Skeletal muscle tissue (tissue), 4 donors: ENCODE measurements around the gene SEC16A. TPM values are rescaled to one million over a fixed set of nuclear protein-coding genes. Genes with fewer than 3 reads are reported as not detected.

Source experiments
- H3K27ac ChIP-seq: one replicate; pipeline ENCODE4 v1.7.0; 2013; ENCODE audit warnings: mild to moderate bottlenecking, low read depth, low read length, inconsistent platforms
- H3K27me3 ChIP-seq, 3 donors: one replicate each; pipeline ENCODE4 v1.7.0; 2013; ENCODE audit warnings: low read length in 3 of 3; ENCODE audit not compliant: control insufficient read depth in 3 of 3, insufficient read depth in 3 of 3
- H3K36me3 ChIP-seq, 3 donors: one replicate each; pipeline ENCODE4 v1.7.0; 2013; ENCODE audit warnings: low read length in 3 of 3; ENCODE audit not compliant: control insufficient read depth in 3 of 3, insufficient read depth in 3 of 3
- H3K4me1 ChIP-seq, 3 donors: one replicate each; pipeline ENCODE4 v1.7.0; 2013; ENCODE audit warnings: low read length in 3 of 3, mild to moderate bottlenecking in 3 of 3; ENCODE audit not compliant: control insufficient read depth in 3 of 3, insufficient read depth in 3 of 3
- H3K4me3 ChIP-seq, 3 donors: one replicate each; pipeline ENCODE4 v1.7.0; 2013; ENCODE audit warnings: low read length in 3 of 3
- H3K9ac ChIP-seq, 3 donors: one replicate each; pipeline ENCODE4 v1.7.0; 2013; ENCODE audit warnings: low read length in 3 of 3, mild to moderate bottlenecking in 3 of 3, moderate library complexity in 2 of 3, low read depth in 1 of 3
- H3K9me3 ChIP-seq, 3 donors: one replicate each; pipeline ENCODE4 v1.7.0; 2013; ENCODE audit warnings: low read length in 3 of 3; ENCODE audit not compliant: control insufficient read depth in 3 of 3
- total RNA-seq: library from RNA; depleted of rRNA; stranded (reverse); fragments of >200 nt; gene quantifications from one replicate; pipeline ENCODE4 v1.2.3, GENCODE V29; 2014
- donor health status: Osteomylitis.

Gene SEC16A
- total RNA-seq, 1 donor from 2014 or later: 14.1 TPM

DNA sequence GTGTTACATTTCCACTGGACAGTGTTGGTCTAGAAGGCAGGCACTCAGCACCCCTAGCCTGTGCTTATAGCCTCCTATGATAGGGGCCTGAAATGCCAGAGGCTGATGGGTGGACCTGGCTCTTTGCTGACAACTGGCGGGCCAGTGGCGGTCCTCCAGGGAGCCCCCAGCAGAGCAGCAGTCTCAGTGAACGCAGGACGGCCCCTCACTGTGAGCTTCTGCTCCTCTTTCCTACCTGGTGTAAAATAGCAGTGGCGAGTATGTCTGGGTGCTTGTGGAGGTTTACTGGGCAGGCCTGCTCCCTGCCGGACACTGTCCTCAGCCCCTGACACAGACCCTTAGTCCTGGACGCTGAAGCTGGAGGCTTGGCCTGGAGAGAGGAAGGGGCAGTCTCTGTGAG lies 3.3 kb upstream of the SEC16A start:
- peaks cover 25 to 37% (median 33%) of the 10 kb centered on the region in 3 donors for H3K4me1 ChIP-seq

DNA sequence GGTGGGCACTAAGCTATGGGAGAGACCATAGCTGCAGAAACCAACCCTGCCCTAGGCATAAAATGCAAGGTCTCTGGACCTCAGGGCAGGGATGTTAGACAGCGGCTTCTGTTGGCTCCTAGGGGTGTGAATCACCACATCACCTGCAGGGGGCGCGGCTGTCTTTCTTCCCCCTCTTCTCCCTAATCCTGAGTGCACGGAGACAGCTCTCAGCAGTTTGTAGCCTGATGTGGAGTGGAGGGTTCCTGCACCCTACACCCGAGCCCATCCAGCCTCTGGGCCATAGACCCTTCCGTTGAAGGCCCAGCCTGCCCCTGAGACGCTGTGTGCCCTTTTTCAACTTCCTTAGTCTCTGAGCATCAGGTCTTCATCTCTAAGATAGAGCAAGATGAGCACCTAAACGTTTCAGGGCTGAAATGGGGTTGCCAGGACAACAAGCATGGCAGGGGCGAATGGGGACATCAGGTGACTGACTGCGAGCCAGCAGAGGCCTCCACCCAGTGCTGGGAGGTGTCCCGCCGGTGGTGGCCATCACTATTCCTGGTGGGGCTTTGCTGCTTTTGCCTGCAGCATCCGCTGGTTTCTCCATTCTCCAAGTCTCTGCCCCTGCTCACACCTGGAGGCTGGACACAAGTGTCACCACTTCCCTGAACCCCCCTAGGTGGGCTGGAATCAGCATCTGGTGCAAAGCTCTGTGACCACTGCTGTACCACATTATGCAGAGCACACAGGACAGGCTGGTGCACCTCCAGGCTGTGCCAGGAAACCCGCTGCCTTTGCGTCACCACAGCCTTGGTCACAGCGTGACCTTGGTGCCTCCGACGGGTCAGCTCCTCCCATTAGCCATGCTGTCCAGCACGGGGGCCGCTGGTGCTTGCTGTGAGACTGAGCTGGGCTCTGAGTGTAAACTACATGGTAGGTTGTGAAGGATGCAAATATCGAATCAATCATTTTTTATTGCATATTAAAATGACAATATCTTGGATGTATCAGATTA lies 2.5 kb upstream of the SEC16A start:
- Histone ChIP-seq H3K4me3 (no peak overlapping the region), H3K27me3 (peaks cover 5 to 9% (median 8%) of the 10 kb centered on the region in 3 donors), H3K4me1 (peaks cover 25 to 37% (median 33%) of the 10 kb centered on the region in 3 donors), H3K9me3 (no peaks in the 10 kb centered on the region), H3K27ac (no peak overlapping the region), H3K36me3 (no peaks in the 10 kb centered on the region), H3K9ac (peak overlapping the region in 1 of 3 donors; percentile 8)

More for the DNA sequence above, 3.3 kb upstream of the SEC16A start:
- Histone ChIP-seq H3K36me3 (no peaks in the 10 kb centered on the region), H3K4me3 (no peak overlapping the region), H3K27ac (no peak overlapping the region), H3K9me3 (no peaks in the 10 kb centered on the region), H3K27me3 (peaks cover 5 to 9% (median 8%) of the 10 kb centered on the region in 3 donors), H3K9ac (no peak overlapping the region)

DNA sequence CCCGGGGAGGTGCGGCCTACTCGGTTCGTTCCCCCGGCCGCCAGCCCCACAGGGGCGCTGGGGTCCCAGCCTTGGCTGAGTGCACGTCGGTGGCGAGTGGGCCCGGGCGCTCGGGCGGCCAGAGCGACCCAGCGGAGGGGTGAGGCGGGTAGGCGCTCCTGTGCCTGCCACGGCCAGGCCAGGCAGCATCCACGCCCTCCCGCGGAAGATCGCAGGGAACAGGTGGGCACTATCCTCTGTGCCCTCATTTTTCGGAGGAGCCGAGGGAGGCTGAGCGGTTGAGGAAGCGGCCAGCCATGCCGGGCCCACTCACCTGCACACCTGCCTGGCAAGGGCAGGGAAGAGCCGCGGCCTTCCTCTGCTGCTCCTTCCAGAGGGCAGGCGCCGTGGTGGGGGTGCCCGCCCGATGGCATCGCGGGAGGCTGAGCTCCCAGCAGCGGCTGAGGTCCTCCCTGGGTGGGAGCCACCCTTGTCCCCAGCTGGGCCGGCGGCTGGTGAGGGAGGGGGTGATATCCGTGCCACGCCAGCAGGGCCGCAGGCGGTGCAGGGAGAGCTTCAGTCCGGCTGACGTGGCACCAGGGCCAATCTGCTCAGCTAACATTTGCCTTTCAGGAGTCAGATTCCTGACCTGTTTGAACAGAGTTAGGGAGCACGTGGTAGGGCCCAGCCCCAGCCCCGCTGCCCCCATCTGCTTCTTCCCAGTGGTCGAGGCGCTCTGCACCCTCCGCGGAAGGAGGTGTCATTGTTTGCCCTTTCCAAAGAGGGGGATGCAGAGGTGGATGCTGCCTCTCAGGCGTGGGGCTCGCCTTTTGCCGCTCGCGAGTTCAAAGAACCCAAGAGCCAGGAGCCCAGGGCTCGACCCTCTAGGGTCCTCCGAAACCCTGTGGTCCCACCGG lies 1.6 kb upstream of the SEC16A start:
- peaks cover 0 to 3% (median 0%) of the 10 kb centered on the region in 3 donors for H3K36me3 ChIP-seq
- peak overlapping the region in 2 of 3 donors; percentile 89 to 93 for H3K9ac ChIP-seq
- H3K9me3 ChIP-seq: no peaks in the 10 kb centered on the region
- peak overlapping the region in 2 of 3 donors; percentile 88 for H3K4me3 ChIP-seq
- H3K27ac ChIP-seq: peak overlapping the region; percentile 100
- peaks cover 5 to 9% (median 8%) of the 10 kb centered on the region in 3 donors for H3K27me3 ChIP-seq
- H3K4me1 ChIP-seq: peaks cover 25 to 37% (median 33%) of the 10 kb centered on the region in 3 donors

DNA sequence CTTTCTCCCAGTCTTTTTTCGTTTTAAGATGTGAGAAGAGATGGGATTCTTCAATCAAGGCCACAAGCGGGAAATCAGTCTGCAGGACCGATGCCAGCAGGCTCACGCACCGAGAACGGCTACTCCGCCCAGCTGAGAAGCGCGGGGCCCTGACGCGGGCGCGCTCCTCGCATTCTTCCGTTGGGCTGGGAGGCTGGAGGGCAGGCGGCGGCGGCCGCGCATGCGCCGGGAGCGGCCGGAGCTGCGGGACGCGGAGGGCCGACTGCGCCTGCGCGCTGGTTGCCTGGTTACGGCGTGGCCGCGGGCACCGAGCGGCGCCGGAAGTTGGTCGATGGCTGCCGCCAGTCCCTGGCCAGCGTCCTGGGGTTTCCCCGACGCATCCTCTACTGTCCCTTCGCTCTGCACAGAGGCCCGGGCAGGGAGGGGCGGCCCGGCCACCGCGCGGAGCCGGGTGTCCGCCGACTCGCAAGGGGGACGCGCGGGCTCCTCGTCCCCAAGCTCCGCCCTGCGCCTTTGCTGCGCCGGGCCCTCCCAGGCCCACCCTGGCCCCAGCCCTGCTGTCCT lies 831 bp upstream of the SEC16A start:
- peaks cover 25 to 37% (median 32%) of the 10 kb centered on the region in 3 donors for H3K4me1 ChIP-seq
- peaks cover 0 to 3% (median 0%) of the 10 kb centered on the region in 3 donors for H3K36me3 ChIP-seq
- H3K9ac ChIP-seq: peak overlapping the region; percentile 89 to 93 (median 89)
- H3K4me3 ChIP-seq: peak overlapping the region; percentile 78 to 88 (median 88)
- no peaks in the 10 kb centered on the region for H3K9me3 ChIP-seq
- peaks cover 5 to 9% (median 8%) of the 10 kb centered on the region in 3 donors for H3K27me3 ChIP-seq
- peak overlapping the region; percentile 100 for H3K27ac ChIP-seq

DNA sequence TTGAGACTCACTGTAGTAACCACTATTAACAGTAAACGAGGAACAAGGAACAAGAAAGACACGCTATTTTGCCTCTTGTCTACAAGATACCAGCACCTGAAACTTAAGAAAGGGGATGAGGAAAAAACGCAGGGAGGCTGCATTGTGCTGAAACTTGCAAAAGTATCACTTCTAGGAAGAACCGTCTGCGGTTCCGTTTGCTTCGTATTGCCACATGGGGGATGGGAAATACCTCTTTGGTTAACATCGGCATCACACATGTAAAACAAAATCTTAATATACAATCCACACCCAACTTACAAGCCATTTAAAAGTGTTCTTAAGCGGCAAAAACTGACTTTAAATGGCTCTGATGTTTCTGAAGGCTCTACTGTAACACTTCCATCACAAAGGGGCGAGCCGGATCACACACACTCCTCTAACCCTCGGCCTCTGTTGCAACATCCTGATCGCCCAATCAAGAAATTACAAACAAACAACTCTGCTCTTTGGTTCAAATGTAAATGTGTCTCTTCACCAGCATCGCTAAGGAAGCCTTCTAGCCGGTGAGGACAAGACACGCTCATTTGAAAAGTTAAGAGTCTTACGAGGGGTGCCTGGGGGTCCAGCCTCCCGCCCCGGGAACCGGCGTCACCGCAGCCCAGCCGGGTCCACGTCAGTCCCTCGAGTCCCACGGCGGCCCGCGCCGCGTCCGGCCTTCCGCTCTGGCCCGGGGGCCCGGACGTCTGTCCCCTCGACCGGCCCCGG lies 621 bp downstream of the SEC16A start:
- peak overlapping the region; percentile 100 for H3K27ac ChIP-seq
- peak overlapping the region; percentile 91 to 98 (median 92) for H3K9ac ChIP-seq
- H3K9me3 ChIP-seq: no peaks in the 10 kb centered on the region
- peaks cover 0 to 1% (median under 1%) of the 10 kb centered on the region in 3 donors for H3K27me3 ChIP-seq
- H3K4me3 ChIP-seq: peak overlapping the region; percentile 82 to 95 (median 88)
- peaks cover 22 to 32% (median 27%) of the 10 kb centered on the region in 3 donors for H3K4me1 ChIP-seq
- peaks cover 3 to 11% (median 8%) of the 10 kb centered on the region in 3 donors for H3K36me3 ChIP-seq

DNA sequence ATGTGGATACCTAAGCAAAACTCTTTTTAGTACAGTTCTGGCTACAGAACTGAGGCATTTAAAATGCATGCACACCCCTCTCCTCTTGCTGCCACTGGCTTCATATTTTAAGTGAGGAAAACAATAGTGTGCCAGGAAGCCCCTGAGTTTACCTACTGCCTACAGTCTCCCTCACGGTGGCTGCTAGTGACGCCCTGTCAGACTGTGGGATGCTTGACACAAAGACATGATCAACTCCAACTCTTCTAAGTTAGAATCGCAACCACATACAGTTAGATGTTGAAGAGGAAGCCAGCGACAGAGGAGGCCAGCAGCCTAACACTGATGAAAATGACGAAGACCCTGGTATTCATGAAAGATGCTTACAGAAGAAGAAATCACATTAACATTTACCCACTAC lies 1.3 kb downstream of the SEC16A start:
- H3K27me3 ChIP-seq: no peaks in the 10 kb centered on the region
- H3K4me3 ChIP-seq: peak overlapping the region; percentile 82 to 95 (median 88)
- peaks cover 10 to 18% (median 14%) of the 10 kb centered on the region in 3 donors for H3K36me3 ChIP-seq
- H3K9ac ChIP-seq: peak overlapping the region; percentile 91 to 98 (median 92)
- H3K4me1 ChIP-seq: peaks cover 22 to 32% (median 27%) of the 10 kb centered on the region in 3 donors
- H3K9me3 ChIP-seq: no peaks in the 10 kb centered on the region
- peak overlapping the region; percentile 100 for H3K27ac ChIP-seq

DNA sequence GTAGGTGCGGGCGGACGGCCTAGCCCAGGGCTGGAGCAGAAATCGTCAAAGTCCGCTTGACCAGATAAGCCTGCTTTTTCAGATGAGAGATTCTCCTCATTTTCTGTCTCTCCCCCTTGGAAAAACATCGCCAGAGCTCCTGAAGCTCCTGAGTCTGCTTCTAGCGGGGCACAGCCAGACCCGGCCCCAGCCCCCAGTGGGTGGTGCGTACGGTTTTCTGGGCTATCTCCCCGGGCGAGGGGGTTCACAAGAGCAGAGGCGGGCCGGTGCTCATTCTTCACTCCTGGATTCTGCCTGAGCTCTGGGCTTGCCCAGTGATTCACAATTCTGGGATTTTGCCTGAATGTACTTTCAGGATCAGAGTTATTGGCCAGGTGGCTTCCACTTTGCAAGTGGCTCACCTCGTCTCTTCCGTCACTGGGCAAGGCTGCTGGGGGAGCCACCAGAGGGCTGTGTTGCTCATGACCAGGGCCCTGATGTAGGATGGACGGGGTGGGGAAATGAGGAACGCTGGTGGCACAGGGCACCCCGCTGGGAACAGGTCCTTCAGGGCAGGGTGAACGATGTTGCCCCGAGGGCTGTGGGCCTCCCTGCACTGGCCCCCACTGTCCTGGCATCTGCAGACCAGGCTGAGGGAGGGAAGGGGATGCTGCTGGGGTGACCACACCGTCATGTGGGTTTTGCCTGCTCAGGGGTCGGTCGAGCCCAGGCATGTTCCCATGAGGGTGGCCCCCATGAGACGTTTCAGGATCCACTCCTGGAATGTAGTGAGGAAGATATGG lies 6.3 kb downstream of the SEC16A start:
- Histone ChIP-seq H3K9me3 (no peaks in the 10 kb centered on the region), H3K9ac (no peak overlapping the region), H3K27ac (no peak overlapping the region), H3K36me3 (peaks cover 58 to 67% (median 61%) of the 10 kb centered on the region in 3 donors), H3K4me3 (no peak overlapping the region), H3K27me3 (no peaks in the 10 kb centered on the region), H3K4me1 (peaks cover 3% of the 10 kb centered on the region in 3 donors)

DNA sequence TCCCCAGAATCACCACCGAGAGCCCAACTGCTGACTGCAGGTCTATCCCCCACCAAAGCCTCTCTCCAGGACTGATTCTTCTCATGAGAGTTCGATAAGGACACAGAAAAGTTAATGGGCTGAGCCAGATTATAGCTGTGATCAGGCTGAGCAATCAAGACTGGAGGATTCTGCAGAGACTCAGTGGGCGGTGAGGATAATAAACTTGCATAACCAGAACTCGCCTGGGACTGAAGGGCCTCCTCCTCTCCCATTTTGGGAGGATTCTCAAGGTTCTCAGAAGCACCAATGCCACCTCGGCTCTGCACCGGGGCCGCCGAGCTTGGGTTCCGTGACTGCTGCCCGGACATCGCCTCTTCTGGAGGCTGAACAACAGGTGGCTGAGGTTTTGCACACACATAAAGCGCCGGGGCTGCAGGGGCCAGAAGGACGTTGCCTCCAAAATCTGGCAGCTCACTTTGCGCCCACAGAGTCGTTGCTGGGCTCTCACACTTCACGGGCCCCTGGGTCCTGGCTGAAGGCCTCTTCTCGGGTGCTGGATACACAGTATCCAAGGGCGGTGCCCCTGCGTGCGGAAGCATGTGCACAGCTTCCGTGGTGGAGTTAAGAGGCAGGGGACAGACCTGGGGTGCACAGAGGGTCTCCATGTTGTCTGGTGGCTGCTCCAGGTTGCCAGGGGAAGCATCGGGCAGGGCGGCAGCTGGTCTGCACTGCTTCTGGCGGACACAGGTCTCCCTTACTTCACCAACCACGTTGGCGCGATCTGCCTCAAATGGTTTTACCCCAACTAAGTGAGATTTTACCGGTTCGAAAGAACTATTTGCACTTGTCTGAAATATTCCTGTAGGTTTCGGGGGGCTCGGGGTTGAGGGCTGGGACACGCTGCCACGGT lies 7.6 kb downstream of the SEC16A start:
- no peak overlapping the region for H3K9ac ChIP-seq
- H3K4me1 ChIP-seq: no peaks in the 10 kb centered on the region
- H3K9me3 ChIP-seq: no peaks in the 10 kb centered on the region
- H3K36me3 ChIP-seq: peaks cover 71 to 80% (median 75%) of the 10 kb centered on the region in 3 donors
- H3K27ac ChIP-seq: no peak overlapping the region
- no peaks in the 10 kb centered on the region for H3K27me3 ChIP-seq
- no peak overlapping the region for H3K4me3 ChIP-seq
